ENCODE results near the gene HOXA11.

DNA sequence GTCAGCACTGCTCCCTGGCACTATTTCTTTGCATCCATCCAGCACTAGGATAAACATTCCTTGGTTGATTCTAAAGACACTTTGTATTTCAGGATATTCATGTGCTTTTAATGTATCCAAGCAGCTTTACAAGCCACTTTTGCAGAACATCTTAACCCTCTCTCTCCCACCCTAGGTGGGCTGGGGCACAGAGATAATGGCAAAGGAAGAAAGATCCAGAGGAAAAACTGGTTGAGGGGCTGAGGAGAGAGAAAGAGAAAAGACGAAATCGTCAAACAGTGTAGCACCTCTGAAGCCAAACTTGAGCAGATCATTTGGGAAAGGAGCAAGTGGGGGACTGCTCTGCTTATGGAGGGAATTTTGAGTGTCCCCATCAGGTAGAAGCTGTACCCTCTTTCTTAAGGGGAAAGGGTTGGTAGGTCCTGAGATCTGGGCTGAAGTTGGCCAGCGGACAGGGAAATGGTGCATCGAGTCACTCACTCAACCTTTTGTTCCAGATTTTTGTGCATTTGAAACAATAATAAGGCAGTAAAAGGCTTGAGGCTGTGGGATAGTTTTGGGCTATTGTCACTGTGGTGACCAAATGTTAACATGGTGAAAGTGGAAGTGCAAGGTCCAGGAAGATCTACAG lies 19.0 kb upstream of the HOXA11 start:
- TF ChIP-seq EZH2phosphoT487 (IDR thresholded peaks at IDR 0.05; ENCODE audit: borderline replicate concordance, low read depth, low read length), result no peak
- TF ChIP-seq, protein P1, sequence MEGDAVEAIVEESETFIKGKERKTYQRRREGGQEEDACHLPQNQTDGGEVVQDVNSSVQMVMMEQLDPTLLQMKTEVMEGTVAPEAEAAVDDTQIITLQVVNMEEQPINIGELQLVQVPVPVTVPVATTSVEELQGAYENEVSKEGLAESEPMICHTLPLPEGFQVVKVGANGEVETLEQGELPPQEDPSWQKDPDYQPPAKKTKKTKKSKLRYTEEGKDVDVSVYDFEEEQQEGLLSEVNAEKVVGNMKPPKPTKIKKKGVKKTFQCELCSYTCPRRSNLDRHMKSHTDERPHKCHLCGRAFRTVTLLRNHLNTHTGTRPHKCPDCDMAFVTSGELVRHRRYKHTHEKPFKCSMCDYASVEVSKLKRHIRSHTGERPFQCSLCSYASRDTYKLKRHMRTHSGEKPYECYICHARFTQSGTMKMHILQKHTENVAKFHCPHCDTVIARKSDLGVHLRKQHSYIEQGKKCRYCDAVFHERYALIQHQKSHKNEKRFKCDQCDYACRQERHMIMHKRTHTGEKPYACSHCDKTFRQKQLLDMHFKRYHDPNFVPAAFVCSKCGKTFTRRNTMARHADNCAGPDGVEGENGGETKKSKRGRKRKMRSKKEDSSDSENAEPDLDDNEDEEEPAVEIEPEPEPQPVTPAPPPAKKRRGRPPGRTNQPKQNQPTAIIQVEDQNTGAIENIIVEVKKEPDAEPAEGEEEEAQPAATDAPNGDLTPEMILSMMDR (conservative IDR thresholded peaks at IDR 0.05; ENCODE audit: low read length), result no peak

Measured in OCI-LY7 (cell line).